Measurements from ENCODE around the gene LYRM9. TPM values are rescaled to one million over a fixed set of nuclear protein-coding genes. Genes with fewer than 3 reads are reported as not detected.

The LYRM9 gene
- total and polyA plus RNA-seq, 12 donors, result 18.7 to 116 (median 36.2) TPM

DNA sequence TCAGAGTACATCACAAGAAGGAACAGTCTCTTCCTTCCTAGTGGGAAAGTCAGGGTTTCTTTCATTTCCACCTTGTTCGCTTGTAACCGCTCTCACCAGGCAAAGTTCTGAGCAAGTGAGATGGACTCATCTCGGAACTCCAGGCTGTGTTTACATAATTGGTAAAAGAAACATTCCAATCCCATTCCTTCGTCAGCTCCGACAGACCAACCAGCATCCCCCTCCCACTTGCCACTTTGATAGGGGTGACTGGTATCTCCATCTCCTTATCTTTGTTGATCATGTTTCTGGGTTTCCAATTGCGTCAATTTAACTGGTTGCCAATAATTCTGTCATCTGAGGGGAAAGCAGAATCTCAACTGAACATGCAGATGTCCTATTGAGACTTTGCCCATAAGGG, 36.8 kb upstream of the LYRM9 start:
- no peaks in the 10 kb centered on the region for H3K27me3 ChIP-seq
- TF ChIP-seq, protein P1, sequence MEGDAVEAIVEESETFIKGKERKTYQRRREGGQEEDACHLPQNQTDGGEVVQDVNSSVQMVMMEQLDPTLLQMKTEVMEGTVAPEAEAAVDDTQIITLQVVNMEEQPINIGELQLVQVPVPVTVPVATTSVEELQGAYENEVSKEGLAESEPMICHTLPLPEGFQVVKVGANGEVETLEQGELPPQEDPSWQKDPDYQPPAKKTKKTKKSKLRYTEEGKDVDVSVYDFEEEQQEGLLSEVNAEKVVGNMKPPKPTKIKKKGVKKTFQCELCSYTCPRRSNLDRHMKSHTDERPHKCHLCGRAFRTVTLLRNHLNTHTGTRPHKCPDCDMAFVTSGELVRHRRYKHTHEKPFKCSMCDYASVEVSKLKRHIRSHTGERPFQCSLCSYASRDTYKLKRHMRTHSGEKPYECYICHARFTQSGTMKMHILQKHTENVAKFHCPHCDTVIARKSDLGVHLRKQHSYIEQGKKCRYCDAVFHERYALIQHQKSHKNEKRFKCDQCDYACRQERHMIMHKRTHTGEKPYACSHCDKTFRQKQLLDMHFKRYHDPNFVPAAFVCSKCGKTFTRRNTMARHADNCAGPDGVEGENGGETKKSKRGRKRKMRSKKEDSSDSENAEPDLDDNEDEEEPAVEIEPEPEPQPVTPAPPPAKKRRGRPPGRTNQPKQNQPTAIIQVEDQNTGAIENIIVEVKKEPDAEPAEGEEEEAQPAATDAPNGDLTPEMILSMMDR (IDR thresholded peaks at IDR 0.05), result no peak
- WGBS, 4 donors, result 73 to 77% (median 77%) methylated on average over 6 of the region's 6 CpGs
- no peak overlapping the region for H3K4me3 ChIP-seq
- no peaks in the 10 kb centered on the region for H3K9me3 ChIP-seq (replicated peaks in 1 of 3)
- intact Hi-C loops (cut with DNase I), result no loop called here
- no peak for DNase-seq
- H3K4me1 ChIP-seq (replicated peaks in 1 of 2), result no peaks in the 10 kb centered on the region
- no peak overlapping the region for H3K27ac ChIP-seq
- H3K36me3 ChIP-seq (replicated peaks in 1 of 2), result no peaks in the 10 kb centered on the region

DNA sequence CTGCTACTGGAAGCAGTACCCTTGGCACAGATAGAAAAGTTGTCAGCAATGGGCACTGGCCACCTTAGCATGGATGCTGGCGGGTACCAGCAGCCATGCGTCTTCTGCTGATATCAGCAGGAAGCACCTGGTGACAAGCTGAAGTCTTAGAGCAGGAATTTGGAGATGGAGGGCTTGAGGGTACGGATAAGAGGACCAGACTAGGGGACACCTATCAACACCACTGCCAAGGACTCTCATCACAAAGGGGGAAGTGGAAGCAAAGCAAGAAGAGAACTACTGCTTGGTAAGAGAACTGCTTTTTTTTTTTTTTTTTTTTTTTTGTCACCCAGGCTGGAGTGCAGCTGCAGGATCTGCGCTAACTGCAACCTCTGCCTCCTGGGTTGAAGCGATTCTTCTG, 35.4 kb upstream of the LYRM9 start:
- H3K36me3 ChIP-seq (replicated peaks in 1 of 2), result no peaks in the 10 kb centered on the region
- H3K27ac ChIP-seq, result no peak overlapping the region
- intact Hi-C loops (cut with DNase I), result no loop called here
- 83 to 88% (median 86%) methylated on average over 5 of the region's 5 CpGs for WGBS, 4 donors
- H3K27me3 ChIP-seq, result no peaks in the 10 kb centered on the region
- H3K9me3 ChIP-seq (replicated peaks in 1 of 3), result no peaks in the 10 kb centered on the region
- H3K4me1 ChIP-seq (replicated peaks in 1 of 2), result no peaks in the 10 kb centered on the region
- DNase-seq, result no peak
- TF ChIP-seq POLR2A (IDR thresholded peaks at IDR 0.05), result no peak
- TF ChIP-seq, protein P1 (IDR thresholded peaks at IDR 0.05), result no peak
- no peak overlapping the region for H3K4me3 ChIP-seq

DNA sequence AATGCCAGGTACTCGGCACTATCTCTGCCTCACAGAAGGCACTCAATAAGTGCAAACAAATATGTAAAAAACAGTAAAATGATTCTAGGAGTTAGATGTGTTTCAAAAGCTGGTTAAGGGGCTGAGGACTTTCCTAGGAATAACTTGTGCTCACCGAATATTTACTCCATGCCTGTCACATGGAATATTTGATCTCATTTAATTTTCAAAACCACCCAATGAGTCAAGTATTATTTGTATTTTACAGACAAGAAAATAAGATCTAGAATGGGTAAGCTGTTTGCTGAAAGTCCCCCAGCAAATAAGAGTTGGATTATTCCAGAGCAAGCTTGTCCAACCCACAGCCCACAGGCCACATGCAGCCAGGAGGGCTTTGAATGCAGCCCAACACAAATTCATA, 34.6 kb upstream of the LYRM9 start:
- H3K9me3 ChIP-seq (replicated peaks in 1 of 3), result no peaks in the 10 kb centered on the region
- intact Hi-C loops (cut with DNase I), result no loop called here
- no peaks in the 10 kb centered on the region for H3K4me1 ChIP-seq (replicated peaks in 1 of 2)
- TF ChIP-seq, protein P1 (IDR thresholded peaks at IDR 0.05), result no peak
- no peak for TF ChIP-seq POLR2A (IDR thresholded peaks at IDR 0.05)
- no peaks in the 10 kb centered on the region for H3K36me3 ChIP-seq (replicated peaks in 1 of 2)
- no peaks in the 10 kb centered on the region for H3K27me3 ChIP-seq
- 54 to 65% (median 61%) methylated on average over 2 of the region's 2 CpGs for WGBS, 4 donors
- H3K27ac ChIP-seq, result no peak overlapping the region
- no peak overlapping the region for H3K4me3 ChIP-seq
- no peak for DNase-seq

DNA sequence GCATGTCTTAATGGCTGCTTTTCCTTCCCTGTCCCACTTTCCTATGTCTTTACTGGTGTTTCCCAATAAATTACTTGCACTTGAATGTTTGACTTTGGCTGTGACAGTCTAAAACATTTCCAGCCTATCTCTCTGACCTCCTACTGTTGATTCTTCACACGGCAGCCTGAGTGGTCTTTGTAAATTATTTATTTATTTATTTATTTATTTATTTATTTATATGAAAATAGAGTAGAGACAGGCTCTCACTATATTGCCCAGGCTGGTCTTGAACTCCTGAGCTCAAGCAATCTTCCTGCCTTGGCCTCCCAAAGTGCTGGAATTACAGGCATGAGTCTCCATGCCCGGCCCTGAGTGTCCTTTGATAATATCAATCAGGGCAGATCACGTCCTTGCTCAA, 28.4 kb upstream of the LYRM9 start:
- Histone ChIP-seq H3K4me3 (no peak overlapping the region), H3K27ac (no peak overlapping the region), H3K27me3 (no peaks in the 10 kb centered on the region), H3K9me3 (replicated peaks in 1 of 3) (no peaks in the 10 kb centered on the region), H3K36me3 (replicated peaks in 1 of 2) (no peaks in the 10 kb centered on the region), H3K4me1 (replicated peaks in 1 of 2) (peaks cover 0 to 25% of the 10 kb centered on the region in 2 donors)
- 63 to 84% (median 64%) methylated on average over 3 of the region's 3 CpGs for WGBS, 4 donors
- TF ChIP-seq POLR2A (IDR thresholded peaks at IDR 0.05), result no peak
- TF ChIP-seq, protein P1 (IDR thresholded peaks at IDR 0.05), result no peak
- DNase-seq, result no peak
- intact Hi-C loops (cut with DNase I), result no loop called here

Data from adrenal gland (tissue), 12 donors.